Measurements from ENCODE around the gene ARL5A. TPM values are rescaled to one million over a fixed set of nuclear protein-coding genes. Genes with fewer than 3 reads are reported as not detected.

Gene ARL5A
- total and polyA plus RNA-seq, 5 experiments from 2014 or later: 40.0 to 64.0 (median 43.2) TPM

GRCh38 chr2:151786483-151786882 lies 41.7 kb downstream of the ARL5A start:
- DNase-seq: no peak
- H3K27me3 Mint-ChIP-seq: no peaks in the 10 kb centered on the region
- peaks cover 0 to 3% (median 0%) of the 10 kb centered on the region in 4 donors for H3K4me1 Mint-ChIP-seq
- POLR2A ChIA-PET: no interaction called here
- no peak overlapping the region for H3K4me3 Mint-ChIP-seq
- peaks cover 0 to under 1% (median 0%) of the 10 kb centered on the region in 9 donors for H3K9me3 Mint-ChIP-seq
- no peak for ATAC-seq
- peaks cover 18 to 31% (median 18%) of the 10 kb centered on the region in 3 donors for H3K36me3 Mint-ChIP-seq
- H3K27ac Mint-ChIP-seq: no peak overlapping the region

GRCh38 chr2:151786077-151786476 lies 42.1 kb downstream of the ARL5A start:
- Mint-ChIP-seq H3K9me3 (no peaks in the 10 kb centered on the region), H3K27ac (no peak overlapping the region), H3K4me1 (peaks cover 0 to 3% (median 0%) of the 10 kb centered on the region in 4 donors), H3K27me3 (no peaks in the 10 kb centered on the region), H3K36me3 (peaks cover 18 to 30% (median 22%) of the 10 kb centered on the region in 3 donors), H3K4me3 (no peak overlapping the region)
- POLR2A ChIA-PET: no interaction called here
- DNase-seq: no peak
- ATAC-seq: no peak

GRCh38 chr2:151783133-151783520 lies 45.1 kb downstream of the ARL5A start:
- DNase-seq (no peak), ATAC-seq (no peak)
- Mint-ChIP-seq H3K27ac (no peak overlapping the region), H3K4me1 (peaks cover 0 to 4% (median 0%) of the 10 kb centered on the region in 4 donors), H3K4me3 (no peak overlapping the region), H3K36me3 (peaks cover 29 to 45% (median 43%) of the 10 kb centered on the region in 3 donors), H3K9me3 (peaks cover 0 to 15% (median 0%) of the 10 kb centered on the region in 9 donors), H3K27me3 (no peaks in the 10 kb centered on the region)
- POLR2A ChIA-PET: no interaction called here

- POLR2A ChIA-PET: no interaction called here
- H3K27ac Mint-ChIP-seq: peak overlapping the region in 1 of 10 donors; percentile 50
- DNase-seq (no peak), ATAC-seq (no peak)
- H3K4me1 Mint-ChIP-seq: peaks cover 0 to 2% (median 0%) of the 10 kb centered on the region in 4 donors
- peaks cover 0 to 17% (median 0%) of the 10 kb centered on the region in 9 donors for H3K9me3 Mint-ChIP-seq
- no peaks in the 10 kb centered on the region for H3K27me3 Mint-ChIP-seq
- H3K4me3 Mint-ChIP-seq: no peak overlapping the region
- H3K36me3 Mint-ChIP-seq: peaks cover 30 to 46% (median 45%) of the 10 kb centered on the region in 3 donors
Measured at GRCh38 chr2:151782378-151783132, 45.7 kb downstream of the ARL5A start.

DNA sequence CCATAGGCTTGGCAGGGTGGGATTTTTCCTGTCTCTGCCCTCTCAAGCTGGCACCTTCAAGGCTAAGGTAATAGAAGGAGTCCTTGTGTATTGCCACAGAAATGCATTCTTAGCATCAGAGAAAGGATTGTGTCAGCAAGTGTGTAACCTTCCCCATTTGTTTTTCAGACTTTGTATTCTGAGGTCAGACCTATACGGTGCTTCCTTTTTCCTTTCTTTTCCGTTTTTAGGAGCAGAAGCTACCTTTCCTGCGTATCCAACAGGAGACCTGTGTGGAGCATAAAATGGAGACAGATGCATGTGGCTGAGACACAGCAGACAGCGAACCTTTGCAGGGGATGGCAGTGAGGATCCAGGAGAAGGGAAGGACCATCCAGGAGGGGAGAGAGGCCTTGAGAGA lies 46.6 kb downstream of the ARL5A start:
- H3K27me3 Mint-ChIP-seq: no peaks in the 10 kb centered on the region
- H3K4me1 Mint-ChIP-seq: peaks cover 0 to 2% (median 0%) of the 10 kb centered on the region in 4 donors
- DNase-seq (no peak), ATAC-seq (no peak)
- no peak overlapping the region for H3K27ac Mint-ChIP-seq
- no peak overlapping the region for H3K4me3 Mint-ChIP-seq
- peaks cover 37 to 54% (median 54%) of the 10 kb centered on the region in 3 donors for H3K36me3 Mint-ChIP-seq
- POLR2A ChIA-PET: no interaction called here
- H3K9me3 Mint-ChIP-seq: peaks cover 0 to 17% (median 0%) of the 10 kb centered on the region in 9 donors

DNA sequence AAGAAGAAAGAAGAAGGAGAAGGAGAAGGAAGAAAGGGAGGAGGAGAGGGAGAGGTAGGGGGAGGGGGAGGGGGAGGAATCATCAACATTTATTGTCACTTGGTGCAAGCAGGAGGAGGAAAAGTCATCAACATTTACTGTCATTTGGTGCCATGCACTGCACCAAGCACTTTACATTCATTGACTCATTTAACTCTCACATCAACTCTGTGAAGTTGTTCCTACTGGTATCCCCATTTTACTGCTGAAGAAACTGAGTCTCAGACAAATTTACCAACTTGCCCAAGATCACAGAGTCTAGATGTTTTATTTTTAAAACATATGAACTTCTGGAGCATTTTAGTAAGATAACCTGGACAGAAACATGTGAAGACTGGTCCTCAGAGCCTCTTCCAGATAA lies 47.3 kb downstream of the ARL5A start:
- ATAC-seq: no peak
- peaks cover 0 to 2% (median 0%) of the 10 kb centered on the region in 4 donors for H3K4me1 Mint-ChIP-seq
- POLR2A ChIA-PET: no interaction called here
- DNase-seq: no peak
- peaks cover 44 to 61% (median 55%) of the 10 kb centered on the region in 3 donors for H3K36me3 Mint-ChIP-seq
- H3K27ac Mint-ChIP-seq: peak overlapping the region in 1 of 10 donors; percentile 76
- H3K4me3 Mint-ChIP-seq: no peak overlapping the region
- no peaks in the 10 kb centered on the region for H3K27me3 Mint-ChIP-seq
- peaks cover 0 to 17% (median 0%) of the 10 kb centered on the region in 9 donors for H3K9me3 Mint-ChIP-seq

GRCh38 chr2:151777935-151778334 lies 50.3 kb downstream of the ARL5A start:
- no peak overlapping the region for H3K4me3 Mint-ChIP-seq
- peaks cover 33 to 55% (median 50%) of the 10 kb centered on the region in 3 donors for H3K36me3 Mint-ChIP-seq

DNA sequence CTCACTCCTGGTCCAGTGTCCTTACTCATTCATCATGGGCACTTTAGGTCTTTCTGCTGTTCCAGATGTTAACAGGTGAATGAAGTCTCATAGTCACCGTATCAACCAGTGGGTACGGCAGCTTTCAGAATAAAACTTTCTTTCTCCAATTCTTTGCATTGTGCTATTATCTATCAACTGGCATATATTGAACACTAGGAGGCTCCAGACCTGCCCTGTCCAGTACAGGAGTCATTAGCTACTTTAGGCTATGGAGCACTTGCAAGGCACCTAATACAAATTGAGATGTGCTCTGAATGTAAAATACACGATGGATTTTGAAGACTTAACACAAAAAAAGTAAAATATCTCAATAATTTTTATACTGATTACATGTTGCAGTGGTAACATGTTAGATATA lies 50.7 kb downstream of the ARL5A start:
- H3K27me3 Mint-ChIP-seq: no peaks in the 10 kb centered on the region
- no peak overlapping the region for H3K27ac Mint-ChIP-seq
- no peak for ATAC-seq
- POLR2A ChIA-PET: no interaction called here
- H3K4me1 Mint-ChIP-seq: peaks cover 0 to 19% (median under 1%) of the 10 kb centered on the region in 4 donors
- H3K36me3 Mint-ChIP-seq: peaks cover 33 to 54% (median 50%) of the 10 kb centered on the region in 3 donors
- peaks cover 0 to 17% (median 0%) of the 10 kb centered on the region in 9 donors for H3K9me3 Mint-ChIP-seq
- no peak for DNase-seq
- no peak overlapping the region for H3K4me3 Mint-ChIP-seq

More at GRCh38 chr2:151777935-151778334, 50.3 kb downstream of the ARL5A start:
- Mint-ChIP-seq H3K27me3 (no peaks in the 10 kb centered on the region), H3K27ac (no peak overlapping the region), H3K4me1 (peaks cover 0 to 17% (median under 1%) of the 10 kb centered on the region in 4 donors), H3K9me3 (peaks cover 0 to 17% (median 0%) of the 10 kb centered on the region in 9 donors)
- POLR2A ChIA-PET: no interaction called here
- ATAC-seq (no peak), DNase-seq (no peak)

DNA sequence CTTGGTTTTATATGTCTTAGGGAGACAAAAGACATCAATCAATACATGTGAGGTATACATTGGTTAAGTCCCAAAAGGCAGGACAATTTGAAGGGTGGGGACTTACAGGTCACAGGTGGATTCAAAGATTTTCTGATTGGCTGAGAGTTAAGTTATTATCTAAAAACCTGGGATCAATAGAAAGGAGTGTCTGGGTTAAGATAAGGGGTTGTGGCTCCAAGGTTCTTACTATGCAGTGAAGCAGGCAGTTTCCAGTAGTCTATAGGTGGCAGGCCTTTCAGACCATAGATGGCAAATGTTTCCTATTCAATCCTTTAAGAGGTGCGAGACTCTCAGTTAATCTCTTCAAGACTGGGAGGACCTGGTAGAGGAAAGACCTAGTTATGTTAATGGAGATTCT lies 51.9 kb downstream of the ARL5A start:
- ATAC-seq: no peak
- H3K4me1 Mint-ChIP-seq: peaks cover 0 to 30% (median under 1%) of the 10 kb centered on the region in 4 donors
- H3K4me3 Mint-ChIP-seq: no peak overlapping the region
- POLR2A ChIA-PET: no interaction called here
- H3K36me3 Mint-ChIP-seq: peaks cover 30 to 54% (median 46%) of the 10 kb centered on the region in 3 donors
- H3K27me3 Mint-ChIP-seq: no peaks in the 10 kb centered on the region
- H3K9me3 Mint-ChIP-seq: peaks cover 0 to 17% (median 0%) of the 10 kb centered on the region in 9 donors
- DNase-seq: no peak
- peak overlapping the region in 1 of 10 donors; percentile 12 for H3K27ac Mint-ChIP-seq

DNA sequence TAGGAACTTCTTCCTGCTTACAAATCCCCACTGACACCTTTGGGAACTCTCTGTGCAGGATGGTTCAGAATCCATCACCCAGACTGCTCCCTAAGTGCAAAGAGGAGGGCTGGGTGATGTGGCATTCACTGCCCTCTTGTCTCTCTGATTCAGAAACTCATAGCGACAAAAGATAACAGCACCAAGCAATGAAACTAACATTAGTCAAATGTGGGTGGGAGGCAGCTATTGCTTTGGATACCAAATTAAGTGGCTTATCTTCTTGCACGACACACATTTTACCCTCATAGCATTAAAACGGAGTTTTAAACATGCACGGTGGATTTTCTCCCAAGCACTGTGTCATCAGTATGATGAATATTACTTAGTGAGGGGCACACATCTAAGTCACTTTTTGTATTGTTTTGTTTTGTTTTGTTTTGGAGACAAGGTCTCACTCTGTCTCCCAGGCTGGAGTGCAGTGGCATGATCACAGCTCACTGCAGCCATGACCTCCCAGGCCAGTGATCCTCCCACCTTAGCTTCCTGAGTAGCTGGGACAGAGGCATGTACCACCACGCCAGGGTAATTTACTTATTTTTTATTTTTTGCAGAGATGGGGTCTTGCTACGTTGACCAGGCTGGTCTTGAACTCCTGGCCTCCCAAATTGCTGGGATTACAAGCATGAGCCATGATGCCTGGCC lies 53.0 kb downstream of the ARL5A start:
- H3K27me3 Mint-ChIP-seq: no peaks in the 10 kb centered on the region
- peaks cover 0 to 39% (median 0%) of the 10 kb centered on the region in 4 donors for H3K4me1 Mint-ChIP-seq
- ATAC-seq (no peak), DNase-seq (no peak)
- POLR2A ChIA-PET: no interaction called here
- H3K4me3 Mint-ChIP-seq: no peak overlapping the region
- H3K9me3 Mint-ChIP-seq: peaks cover 0 to 17% (median 0%) of the 10 kb centered on the region in 9 donors
- peaks cover 30 to 45% (median 42%) of the 10 kb centered on the region in 3 donors for H3K36me3 Mint-ChIP-seq
- peak overlapping the region in 2 of 10 donors; percentile 18 to 27 for H3K27ac Mint-ChIP-seq

DNA sequence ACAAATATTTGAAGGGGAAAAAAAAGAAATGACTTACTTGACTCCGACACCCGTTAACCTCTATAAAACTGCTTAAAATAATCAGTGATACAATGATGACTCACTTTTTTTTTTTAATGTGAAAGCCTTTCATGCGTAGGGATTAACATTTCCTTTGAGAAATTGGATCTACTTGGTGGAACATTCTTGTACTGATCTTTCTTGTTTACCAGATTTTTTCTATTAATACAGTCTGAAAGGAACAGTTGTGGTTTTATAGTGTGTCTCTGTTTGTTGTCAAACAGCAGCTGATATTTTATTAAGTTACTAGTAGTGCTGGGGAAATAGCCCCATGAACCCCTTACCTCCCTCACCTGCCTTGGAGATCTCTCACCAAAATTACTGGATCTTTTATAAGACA lies 53.7 kb downstream of the ARL5A start:
- POLR2A ChIA-PET: no interaction called here
- DNase-seq: no peak
- no peak for ATAC-seq
- Mint-ChIP-seq H3K27me3 (no peaks in the 10 kb centered on the region), H3K4me3 (no peak overlapping the region), H3K27ac (peak overlapping the region in 1 of 10 donors; percentile 18), H3K4me1 (peaks cover 0 to 39% (median 0%) of the 10 kb centered on the region in 4 donors), H3K9me3 (peaks cover 0 to 19% (median 1%) of the 10 kb centered on the region in 9 donors), H3K36me3 (peaks cover 30 to 40% (median 38%) of the 10 kb centered on the region in 3 donors)

DNA sequence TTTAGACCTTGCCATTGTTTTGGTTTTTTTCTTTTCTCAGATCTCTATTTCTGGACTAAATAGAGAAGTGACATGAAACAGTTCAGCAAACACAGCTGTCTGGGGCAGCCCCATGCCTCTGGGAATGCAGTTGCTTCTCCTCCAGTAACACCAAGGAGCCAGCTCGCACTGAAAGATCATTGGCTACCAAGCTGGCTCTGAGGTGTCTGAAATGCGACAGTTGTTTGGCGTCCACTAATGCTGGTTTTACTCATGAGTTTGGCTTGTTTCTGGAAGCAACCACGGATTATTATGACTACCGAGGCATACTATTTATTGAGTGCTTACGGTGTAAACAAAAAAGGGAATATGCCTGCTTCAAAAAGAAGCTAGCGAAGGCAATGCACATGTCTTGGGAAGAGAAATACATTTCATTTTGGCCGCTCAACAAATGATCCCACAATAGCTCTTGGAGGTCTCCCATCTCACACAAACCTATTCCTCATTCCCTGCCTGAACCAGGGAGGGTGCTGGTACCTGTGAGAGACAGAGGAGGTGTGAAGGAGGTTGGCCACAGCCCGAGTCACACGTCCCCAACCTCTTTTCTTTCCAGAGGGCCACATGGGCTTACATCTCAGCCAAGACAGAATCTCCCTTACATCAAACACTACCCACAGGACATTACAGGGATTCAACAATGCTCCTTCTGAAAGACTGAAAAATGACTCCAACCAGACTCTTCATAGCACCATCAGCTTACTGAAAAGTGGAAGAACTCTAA lies 56.4 kb downstream of the ARL5A start:
- Mint-ChIP-seq H3K27me3 (no peaks in the 10 kb centered on the region), H3K4me1 (peaks cover 0 to 53% (median 0%) of the 10 kb centered on the region in 4 donors), H3K27ac (peak overlapping the region in 2 of 10 donors; percentile 66 to 79), H3K9me3 (peaks cover 0 to 6% (median 0%) of the 10 kb centered on the region in 9 donors), H3K36me3 (peaks cover 17 to 19% (median 18%) of the 10 kb centered on the region in 3 donors), H3K4me3 (peak overlapping the region in 1 of 10 donors; percentile 44)
- peak in 1 of 2 donors; percentile 84 for ATAC-seq
- DNase-seq: peak in 2 of 10 donors; percentile 41 to 68
- POLR2A ChIA-PET: no interaction called here

Measured in naive thymus-derived CD8-positive, alpha-beta T cell (primary cell).